HG02943 (cell line): ENCODE results near the gene KIAA1217.
A peak's percentile ranks its signal among the peaks of the same experiment; 100 is the strongest.

Experiments used
- ATAC-seq: cut with Tn5 transposase; IDR thresholded peaks from one replicate; pipeline ENCODE4 v1.9.1; 2021; ENCODE audit warnings: mild to moderate bottlenecking, low read depth, moderate library complexity; ENCODE audit not compliant: unreplicated experiment

The KIAA1217 gene

DNA sequence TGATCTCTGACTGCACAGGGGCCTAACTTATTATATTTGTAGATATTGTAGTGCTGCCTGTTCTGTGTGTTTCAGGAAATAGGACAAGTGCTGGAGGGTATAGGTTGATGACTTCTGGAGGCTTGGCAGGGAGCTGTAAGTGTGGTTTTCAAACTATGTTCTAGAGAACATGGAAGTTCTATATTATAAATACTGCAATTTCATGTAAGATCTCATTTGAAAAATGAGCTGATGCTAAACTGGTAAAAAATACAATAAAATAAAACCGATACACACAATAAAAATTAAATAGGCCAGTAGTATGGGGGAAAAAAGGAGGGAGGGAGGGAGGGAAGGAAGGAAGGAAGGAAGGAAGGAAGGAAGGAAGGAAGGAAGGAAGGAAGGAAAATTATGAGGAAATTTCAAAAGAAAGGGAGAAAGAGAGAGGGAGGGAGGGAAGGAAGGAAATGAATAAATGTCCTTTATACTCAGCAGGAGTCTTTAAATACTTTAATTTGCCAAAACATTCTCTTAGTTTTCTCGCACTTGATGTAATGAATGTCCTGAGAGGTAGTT lies 181.3 kb downstream of the KIAA1217 start:
- ATAC-seq: no peak

DNA sequence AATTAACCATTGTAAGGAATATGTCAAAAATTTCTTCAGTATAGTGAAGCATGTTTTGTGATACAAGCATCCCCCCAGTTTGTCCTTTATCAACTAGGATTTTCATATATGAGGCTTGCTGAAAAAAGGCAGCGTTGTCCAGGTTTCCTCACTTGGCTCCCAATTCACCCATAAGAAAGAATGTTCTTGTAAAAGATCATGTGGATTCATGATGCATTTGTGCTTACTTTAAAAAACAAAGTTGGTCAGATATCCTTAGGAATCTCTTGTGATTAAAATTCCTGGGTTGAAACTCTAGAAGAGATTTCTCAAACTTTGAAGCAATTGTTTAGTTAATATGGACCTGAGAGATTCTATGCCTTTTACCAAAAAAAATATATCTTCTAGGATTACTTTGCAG lies 181.8 kb downstream of the KIAA1217 start:
- ATAC-seq: no peak

DNA sequence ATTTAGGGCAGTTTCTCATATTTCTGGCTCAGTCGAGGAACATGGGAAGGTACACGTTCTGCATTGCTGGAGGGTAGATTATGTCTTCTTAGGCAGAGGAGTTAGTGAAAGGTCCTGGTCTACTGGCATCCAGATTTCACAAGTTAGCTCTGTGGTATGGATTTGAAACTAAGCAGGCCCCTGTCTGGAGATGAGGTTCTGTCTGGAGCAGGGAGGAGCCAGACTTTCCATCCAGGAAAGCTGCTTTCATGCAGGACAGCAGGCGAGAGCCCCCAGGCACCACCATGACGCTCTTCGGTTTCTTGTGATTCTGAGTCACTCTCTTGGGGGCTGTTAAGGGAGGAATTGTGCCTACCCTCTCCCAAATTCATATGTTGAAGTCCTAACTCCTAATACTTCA lies 184.3 kb downstream of the KIAA1217 start:
- no peak for ATAC-seq

DNA sequence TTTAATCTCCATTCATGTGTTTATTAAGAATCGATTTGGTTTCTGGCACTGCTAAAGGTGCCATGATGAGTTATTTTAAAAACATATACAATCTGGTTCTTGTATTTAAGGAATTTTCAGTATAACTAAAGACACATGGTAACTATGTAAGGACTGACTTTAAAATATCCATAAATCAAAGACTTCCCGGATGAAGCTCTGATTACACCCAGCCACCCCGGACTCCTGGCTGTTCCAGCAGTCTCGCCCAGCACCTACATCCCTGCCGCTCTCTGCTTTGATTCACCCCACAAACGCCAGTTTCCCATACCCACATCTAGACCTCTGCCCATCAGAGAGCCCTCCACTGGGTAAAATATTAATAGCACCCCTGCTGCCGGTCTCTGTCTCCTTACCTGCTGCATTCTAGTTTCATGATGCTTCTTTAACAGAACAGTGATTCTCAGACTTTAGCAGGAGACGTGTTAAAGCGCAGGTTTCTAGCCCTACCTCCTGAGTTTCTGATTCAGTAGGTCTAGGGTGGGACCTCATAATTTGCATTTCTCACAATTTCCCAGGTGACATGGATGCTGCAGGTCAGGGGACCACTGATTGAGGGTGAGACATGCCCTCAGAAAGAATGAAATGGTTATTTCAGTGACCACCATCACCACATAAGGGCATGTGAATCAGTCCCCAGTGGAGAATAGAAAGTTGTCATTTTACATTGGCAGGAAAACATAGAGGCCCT lies 185.7 kb downstream of the KIAA1217 start:
- ATAC-seq: peak; percentile 69

DNA sequence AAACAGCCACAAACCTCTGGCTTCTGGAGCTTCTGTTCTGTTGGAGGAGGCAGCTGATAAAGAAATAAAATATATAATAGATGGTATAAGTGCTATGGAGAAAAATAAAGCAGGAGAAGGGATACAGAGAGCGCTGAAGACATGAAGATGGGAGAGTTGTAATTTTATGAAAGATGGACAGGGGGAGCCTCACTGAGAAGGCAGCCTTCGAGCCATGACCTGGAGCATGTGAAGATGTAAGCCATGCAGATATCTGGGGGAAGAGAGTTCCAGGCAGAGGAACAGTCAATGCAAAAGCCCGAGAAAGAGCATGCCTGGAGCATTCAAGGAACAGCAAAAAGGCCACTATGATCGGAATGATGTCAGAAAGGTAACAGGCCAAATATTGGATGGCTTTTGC lies 187.5 kb downstream of the KIAA1217 start:
- ATAC-seq: no peak

GRCh38 chr10:24397662-24398061 lies 188.7 kb downstream of the KIAA1217 start:
- no peak for ATAC-seq

DNA sequence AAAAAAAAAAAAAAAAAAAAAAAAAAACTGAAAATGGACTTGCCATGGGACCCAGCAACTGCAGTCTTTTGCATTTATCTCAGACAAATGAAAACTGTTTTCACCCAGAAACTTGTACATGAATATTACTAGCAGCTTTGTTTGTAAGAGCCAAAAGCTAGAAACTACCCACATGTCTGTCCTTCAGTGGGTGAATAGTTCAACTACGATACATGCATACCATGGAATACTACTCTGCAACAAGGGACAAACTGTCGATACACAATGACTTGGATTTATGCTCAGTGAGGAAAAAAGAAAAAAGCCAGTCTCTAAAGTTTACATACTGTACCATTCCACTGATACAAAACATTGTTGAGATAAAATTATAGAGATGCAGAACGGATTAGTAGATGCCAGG lies 195.6 kb downstream of the KIAA1217 start:
- ATAC-seq: no peak

DNA sequence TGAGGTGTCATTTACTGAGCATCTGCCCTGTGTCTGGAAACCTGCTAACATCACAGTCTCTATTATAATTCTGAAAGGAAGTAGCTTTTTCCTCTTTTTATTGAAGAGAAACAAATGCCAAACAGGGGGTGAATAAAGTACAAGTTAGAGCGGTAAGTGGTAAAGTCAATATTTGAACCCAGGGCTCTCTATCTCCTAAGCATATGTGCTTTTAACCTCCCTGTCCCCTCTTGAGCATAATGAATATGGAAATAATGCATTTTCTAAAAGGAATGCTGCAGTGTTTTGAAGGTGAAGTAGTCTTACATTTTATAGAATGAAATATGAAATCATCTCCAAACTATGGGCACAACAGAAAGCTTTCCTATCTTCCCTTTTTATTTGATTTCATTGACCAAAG lies 196.7 kb downstream of the KIAA1217 start:
- no peak for ATAC-seq

DNA sequence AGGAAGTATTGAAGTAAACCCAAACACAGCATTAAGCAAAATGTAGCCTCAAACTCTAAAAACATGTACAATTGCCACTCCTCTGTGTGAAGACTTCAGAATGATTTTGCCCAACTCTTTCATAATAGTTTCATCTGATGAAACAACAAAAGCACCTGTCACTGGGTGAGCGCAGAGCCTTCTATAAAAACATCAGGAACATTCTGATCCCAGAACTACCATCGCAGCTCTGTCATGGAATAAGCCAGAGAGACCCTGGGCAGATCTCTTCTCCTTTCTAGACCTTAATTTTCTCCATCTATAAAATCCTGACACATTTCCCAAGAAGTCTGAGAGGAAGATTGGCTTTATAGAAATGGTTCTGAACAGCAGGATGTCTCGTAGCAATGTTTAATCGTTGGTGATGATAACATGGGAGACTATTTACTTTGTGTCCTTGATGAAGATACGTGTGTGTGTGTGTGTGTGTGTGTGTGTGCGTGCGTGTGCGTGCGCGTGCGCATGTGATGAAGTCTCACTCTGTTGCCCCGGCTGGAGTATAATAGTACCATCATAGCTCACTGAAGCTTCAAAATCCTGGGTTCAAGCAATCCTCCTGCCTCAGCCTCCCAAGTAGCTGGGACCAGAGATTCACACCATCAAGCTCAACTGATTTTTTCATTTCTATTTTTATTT lies 198.0 kb downstream of the KIAA1217 start:
- no peak for ATAC-seq

DNA sequence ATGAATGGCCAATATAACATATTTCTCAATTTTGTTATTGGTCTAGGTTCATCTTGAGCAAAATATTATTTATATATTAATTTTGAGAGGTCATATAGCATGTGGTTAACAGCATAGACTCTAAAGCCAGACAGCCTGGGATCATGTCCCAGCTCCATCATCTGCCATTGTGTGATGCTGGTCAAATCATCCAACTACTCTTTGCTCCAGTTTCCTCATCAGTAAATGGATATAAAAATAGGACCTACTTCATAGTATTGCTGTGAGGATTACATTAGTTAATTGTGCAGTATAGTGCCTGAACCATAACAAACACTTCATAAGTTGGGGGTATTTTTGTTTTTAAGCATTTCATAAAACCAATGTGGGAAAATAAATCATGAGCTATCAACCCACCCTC lies 199.0 kb downstream of the KIAA1217 start:
- ATAC-seq: no peak

DNA sequence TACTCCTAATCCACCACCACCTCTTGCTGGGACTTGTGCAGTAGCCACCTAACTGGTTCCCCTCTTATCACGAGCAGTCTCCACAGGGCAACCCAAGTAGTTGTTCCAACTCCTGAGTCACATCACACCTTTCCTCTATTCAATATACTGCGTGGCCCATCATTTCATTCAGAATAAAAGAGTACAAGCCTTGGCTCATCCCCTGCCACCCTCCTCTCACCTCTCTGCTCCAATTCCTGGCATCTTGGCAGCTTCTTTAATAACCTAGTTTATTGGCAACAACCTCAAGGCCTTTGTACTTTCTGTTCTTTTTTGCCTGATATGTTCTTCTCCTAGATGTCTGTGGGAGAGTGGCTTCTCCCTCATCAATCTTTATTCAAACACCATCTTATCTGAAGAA lies 199.4 kb downstream of the KIAA1217 start:
- ATAC-seq: no peak

DNA sequence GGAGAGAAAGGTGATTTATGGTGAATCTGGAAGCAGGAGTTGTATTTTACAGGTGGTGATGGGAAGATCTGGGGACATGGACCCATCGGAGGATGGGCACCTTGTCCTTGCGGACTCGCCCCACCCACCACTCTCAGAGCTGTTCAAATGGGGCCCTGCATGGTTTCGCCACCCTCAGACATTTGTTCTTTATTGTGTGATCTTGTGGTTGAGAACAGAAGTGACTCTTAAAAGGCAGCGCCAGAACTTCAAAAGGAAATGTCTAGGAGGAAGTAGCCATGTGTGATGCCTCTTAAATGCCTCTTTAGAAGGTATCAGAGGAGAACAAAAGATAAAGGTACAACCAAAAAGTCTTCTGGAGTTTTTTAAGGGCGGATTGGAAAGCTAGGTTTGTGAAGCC lies 205.7 kb downstream of the KIAA1217 start:
- no peak for ATAC-seq

DNA sequence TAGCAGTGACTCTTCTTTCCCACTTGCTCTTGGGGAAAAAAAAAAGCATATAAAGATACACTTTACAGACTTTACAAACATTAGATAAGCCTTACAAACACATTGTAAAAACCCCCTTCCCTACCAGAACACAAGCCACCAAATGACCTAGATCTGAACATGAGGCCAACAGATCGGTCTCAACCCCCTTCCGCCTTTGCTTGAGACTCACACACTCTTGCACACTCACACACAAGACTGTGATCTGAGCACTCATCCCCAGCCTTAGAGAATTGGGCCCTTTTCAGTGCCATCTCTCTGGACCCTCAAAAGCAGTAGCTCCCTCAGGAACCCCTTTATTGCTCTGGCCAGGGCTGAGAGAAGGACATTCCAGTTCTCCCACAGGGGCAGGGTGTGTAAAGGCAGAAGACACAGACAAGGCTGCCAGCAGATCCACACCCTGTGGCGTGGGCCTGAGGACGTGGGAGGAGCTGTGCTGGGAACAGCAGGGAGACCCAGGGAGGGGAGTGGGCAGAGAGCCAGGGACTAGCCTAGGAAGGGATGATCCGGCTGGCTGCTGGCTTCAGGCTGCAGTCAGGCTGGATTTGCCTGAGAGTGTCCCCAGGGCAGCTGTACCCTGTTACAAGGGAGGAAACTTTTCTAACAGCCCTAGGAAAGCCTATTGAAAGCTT lies 206.7 kb downstream of the KIAA1217 start:
- no peak for ATAC-seq

GRCh38 chr10:24416248-24416647 lies 207.3 kb downstream of the KIAA1217 start:
- ATAC-seq: no peak

DNA sequence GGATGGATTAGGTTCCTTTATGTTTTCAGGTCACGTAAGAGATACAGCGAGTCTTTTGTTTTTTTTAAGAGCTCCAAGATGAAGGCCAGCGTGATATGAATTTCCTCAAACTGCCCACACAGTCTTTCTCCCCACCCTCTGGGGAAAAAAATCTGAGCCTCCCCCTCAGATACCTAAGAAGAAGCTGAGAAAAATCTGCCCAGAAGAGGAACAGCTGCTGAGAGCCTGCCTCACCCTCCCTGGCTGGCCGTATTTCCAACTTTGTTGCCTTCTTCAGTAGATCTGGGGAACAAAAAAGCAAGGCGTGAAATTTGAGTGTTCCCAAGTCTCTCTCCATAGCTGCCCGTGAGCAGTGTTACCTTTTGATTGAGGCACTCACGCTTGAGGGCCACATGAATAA lies 208.1 kb downstream of the KIAA1217 start:
- no peak for ATAC-seq

GRCh38 chr10:24418532-24418931 lies 209.6 kb downstream of the KIAA1217 start:
- no peak for ATAC-seq

GRCh38 chr10:24419066-24419465 lies 210.1 kb downstream of the KIAA1217 start:
- ATAC-seq: no peak

DNA sequence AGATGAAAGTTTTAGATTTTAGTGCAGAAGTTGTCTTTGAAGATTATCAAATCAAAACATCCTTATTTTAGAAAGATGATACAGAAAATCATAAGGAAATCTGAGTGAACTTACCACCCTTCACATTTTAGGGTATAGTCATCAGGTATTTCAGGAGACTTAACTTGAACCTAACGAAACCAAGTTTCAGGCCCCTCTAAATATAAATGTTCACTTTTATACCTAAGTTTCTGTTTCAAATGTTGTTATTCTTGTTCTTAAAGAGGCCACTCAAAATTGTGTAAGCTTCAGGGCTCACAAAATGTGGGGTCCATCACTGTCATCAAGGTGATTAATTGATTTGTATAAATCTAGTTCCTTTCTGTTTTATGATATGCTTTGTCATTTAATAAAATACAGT lies 216.2 kb downstream of the KIAA1217 start:
- no peak for ATAC-seq

DNA sequence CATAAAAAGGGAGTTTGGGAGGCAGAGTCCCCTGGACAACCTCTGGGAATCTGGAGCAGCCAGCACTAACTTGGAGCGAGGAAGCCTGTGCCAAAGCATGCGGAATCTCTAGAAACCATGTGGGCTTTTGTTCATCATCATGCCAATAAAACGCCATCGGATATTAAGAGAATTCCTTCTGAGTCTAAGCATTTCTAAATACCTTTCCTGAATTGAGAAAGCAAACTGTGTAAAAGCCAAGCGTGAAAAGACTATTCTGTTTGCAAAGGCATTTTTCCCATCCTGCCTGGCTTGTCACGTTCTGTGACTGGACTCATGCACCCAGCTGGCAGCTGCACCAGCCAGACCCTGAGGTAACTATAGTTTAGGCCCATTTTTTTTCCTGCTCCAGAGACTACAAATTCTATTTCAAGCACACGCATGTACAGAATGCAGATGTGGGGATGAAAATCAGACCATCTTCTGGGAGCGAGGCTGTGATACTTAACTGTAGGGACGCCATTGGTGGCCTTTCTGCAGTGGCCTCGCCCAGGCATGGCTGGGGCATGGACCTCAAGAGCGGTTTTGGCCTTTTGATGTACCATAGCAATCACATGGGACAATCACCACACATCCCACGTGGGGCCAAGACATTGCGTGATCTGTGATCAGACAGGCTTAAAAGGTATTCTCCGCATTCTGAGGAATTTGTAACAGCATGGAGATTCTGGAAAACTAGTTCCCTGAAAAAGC lies 218.9 kb downstream of the KIAA1217 start:
- ATAC-seq: no peak

- no peak for ATAC-seq
Observed at GRCh38 chr10:24428410-24428782, 219.5 kb downstream of the KIAA1217 start.

DNA sequence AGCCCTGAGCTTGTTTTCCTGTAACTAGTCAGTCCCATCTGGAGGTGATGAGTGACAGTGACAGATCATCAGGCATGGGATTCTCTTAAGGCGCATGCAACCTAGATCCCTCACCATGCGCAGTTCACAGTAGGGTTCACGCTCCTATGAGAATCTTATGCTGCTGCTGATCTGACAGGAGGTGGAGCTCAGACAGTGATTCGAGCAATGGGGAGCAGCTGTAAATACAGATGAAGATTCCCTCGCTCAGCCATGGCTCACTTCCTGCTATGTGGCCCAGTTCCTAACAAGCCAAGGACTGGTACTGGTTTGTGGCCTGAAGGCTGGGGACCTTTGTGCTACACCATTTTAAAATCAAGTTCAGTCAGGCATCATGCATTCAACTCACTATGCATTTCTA lies 221.7 kb downstream of the KIAA1217 start:
- no peak for ATAC-seq
